Upper lobe of left lung (tissue), 4 donors: ENCODE data around the gene LARP1B.
"Not testable (repeated sequence)": the region's sequence is repeated elsewhere in the genome, so short reads cannot be mapped to it uniquely, and the experiment has no call there.

Source experiments
- EP300 ChIP-seq, 4 donors: sonication (generic); formaldehyde crosslinking; IDR thresholded peaks; one replicate each; pipeline ENCODE4 v1.5.1; 2017; ENCODE audit warnings: antibody characterized with exemption in 4 of 4, control low read depth in 2 of 4
- POLR2A ChIP-seq, 4 donors: fragments of 450-650 bp; IDR thresholded peaks; one replicate each; pipeline ENCODE4 v1.5.1; 2016 to 2017; ENCODE audit warnings: antibody characterized with exemption in 4 of 4, mild to moderate bottlenecking in 2 of 4
- TF ChIP-seq, protein P1 (sequence below), 6 experiments: fragments of 450-650 bp in 4 of 6; fragments of 200-600 bp in 2 of 6; sonication (generic) in 2 of 6; IDR thresholded peaks; one replicate each; pipeline ENCODE4 v1.5.1; 2016 to 2019; ENCODE audit warnings: antibody characterized with exemption in 6 of 6

DNA sequence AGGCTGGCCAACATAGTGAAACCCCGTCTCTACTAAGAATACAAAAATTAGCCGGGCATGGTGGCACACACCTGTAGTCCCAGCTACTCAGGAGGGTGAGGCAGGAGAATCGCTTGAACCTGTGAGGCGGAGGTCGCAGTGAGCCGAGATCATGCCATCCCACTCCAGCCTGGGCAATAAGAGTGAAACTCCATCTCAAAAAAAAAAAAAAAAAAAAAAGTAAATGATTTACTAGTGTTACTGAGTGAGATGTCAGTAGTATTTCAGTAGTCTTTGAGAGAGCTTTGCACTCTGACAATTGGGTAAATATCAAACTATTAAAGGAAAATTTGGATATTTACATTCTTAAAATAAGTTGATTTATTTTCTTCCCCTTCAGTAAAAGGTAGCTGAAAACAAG, 34.2 kb downstream of the LARP1B start:
- TF ChIP-seq POLR2A, EP300 (IDR thresholded peaks at IDR 0.05): not testable (repeated sequence)
- TF ChIP-seq, protein P1, sequence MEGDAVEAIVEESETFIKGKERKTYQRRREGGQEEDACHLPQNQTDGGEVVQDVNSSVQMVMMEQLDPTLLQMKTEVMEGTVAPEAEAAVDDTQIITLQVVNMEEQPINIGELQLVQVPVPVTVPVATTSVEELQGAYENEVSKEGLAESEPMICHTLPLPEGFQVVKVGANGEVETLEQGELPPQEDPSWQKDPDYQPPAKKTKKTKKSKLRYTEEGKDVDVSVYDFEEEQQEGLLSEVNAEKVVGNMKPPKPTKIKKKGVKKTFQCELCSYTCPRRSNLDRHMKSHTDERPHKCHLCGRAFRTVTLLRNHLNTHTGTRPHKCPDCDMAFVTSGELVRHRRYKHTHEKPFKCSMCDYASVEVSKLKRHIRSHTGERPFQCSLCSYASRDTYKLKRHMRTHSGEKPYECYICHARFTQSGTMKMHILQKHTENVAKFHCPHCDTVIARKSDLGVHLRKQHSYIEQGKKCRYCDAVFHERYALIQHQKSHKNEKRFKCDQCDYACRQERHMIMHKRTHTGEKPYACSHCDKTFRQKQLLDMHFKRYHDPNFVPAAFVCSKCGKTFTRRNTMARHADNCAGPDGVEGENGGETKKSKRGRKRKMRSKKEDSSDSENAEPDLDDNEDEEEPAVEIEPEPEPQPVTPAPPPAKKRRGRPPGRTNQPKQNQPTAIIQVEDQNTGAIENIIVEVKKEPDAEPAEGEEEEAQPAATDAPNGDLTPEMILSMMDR (IDR thresholded peaks at IDR 0.05) = not testable (repeated sequence)
